Endodermal cell (in vitro differentiated cells): ENCODE results near the gene ZNF516. TPM values are rescaled to one million over a fixed set of nuclear protein-coding genes. Genes with fewer than 3 reads are reported as not detected.

Experiments
- DNase-seq: peaks from one replicate; pipeline ENCODE4 v3.0.0-alpha.2; 2017
- H3K27ac ChIP-seq: 2 replicates; pipeline ENCODE4 v1.5.1; 2013; ENCODE audit warnings: mild to moderate bottlenecking, low read depth, low read length, moderate library complexity
- H3K27me3 ChIP-seq: 2 replicates; pipeline ENCODE4 v1.6.1; 2013; ENCODE audit warnings: mild to moderate bottlenecking, low read length, moderate library complexity; ENCODE audit not compliant: insufficient read depth, control insufficient read depth, poor library complexity, severe bottlenecking
- H3K36me3 ChIP-seq: 2 replicates; pipeline ENCODE4 v1.7.0; 2013; ENCODE audit warnings: mild to moderate bottlenecking, low read length, moderate library complexity; ENCODE audit not compliant: control insufficient read depth, insufficient read depth
- H3K4me1 ChIP-seq: one replicate; pipeline ENCODE4 v1.7.0; 2013; ENCODE audit warnings: low read length; ENCODE audit not compliant: control insufficient read depth, insufficient read depth
- H3K4me3 ChIP-seq: 2 replicates; pipeline ENCODE4 v1.5.1; 2013; ENCODE audit warnings: mild to moderate bottlenecking, low read length, moderate library complexity
- H3K9ac ChIP-seq: 2 replicates; pipeline ENCODE4 v1.6.1; 2013; ENCODE audit warnings: mild to moderate bottlenecking, low read length, moderate library complexity; ENCODE audit not compliant: poor library complexity, severe bottlenecking; ENCODE audit errors: extremely low read depth
- H3K9me3 ChIP-seq: 2 replicates; pipeline ENCODE4 v1.6.1; 2013; ENCODE audit warnings: mild to moderate bottlenecking, low read length, moderate library complexity; ENCODE audit not compliant: control insufficient read depth
- H3K27ac Mint-ChIP-seq: 2 replicates; pipeline ENCODE4 v1.8.0; 2020; ENCODE audit warnings: mixed read lengths
- H3K27me3 Mint-ChIP-seq: 2 replicates; pipeline ENCODE4 v1.8.0; 2021; ENCODE audit warnings: mild to moderate bottlenecking, mixed read lengths; ENCODE audit not compliant: insufficient read depth
- H3K36me3 Mint-ChIP-seq: 2 replicates; pipeline ENCODE4 v1.8.0; 2020; ENCODE audit warnings: low read depth, mixed read lengths
- H3K4me1 Mint-ChIP-seq: 2 replicates; pipeline ENCODE4 v1.8.0; 2020; ENCODE audit warnings: mixed read lengths
- H3K4me3 Mint-ChIP-seq: 2 replicates; pipeline ENCODE4 v1.8.0; 2020; ENCODE audit warnings: mild to moderate bottlenecking, moderate library complexity, mixed read lengths
- H3K9me3 Mint-ChIP-seq: 2 replicates; pipeline ENCODE4 v1.8.0; 2020; ENCODE audit warnings: mild to moderate bottlenecking, mixed read lengths
- whole genome bisulfite sequencing, 2 experiments: methylation state at CpG; one replicate each; pipeline versions ENCODE4 v1.1.5 to v1.1.7; 2013; ENCODE audit warnings: missing lambda C conversion rate in 2 of 2, mixed read lengths in 1 of 2; ENCODE audit not compliant: insufficient coverage in 1 of 2, insufficient read length in 1 of 2; 5-methylcytosine and 5-hydroxymethylcytosine counted together
- total RNA-seq, 2 donors: library from RNA; stranded (reverse); fragmentation: NEBNext Ultra II Directional in 1 of 2; extraction: Animal tissue kit (Norgen Biotek cat#: 25700) in 1 of 2; gene quantifications; 2 replicates in 1 of 2; 3 replicates in 1 of 2; pipeline ENCODE4 v1.2.1, GENCODE V29; 2021
- TF ChIP-seq, protein P1 (sequence below): fragments of 200-600 bp; sonication (generic); conservative IDR thresholded peaks from 2 replicates; pipeline ENCODE4 v1.5.0; 2021; ENCODE audit warnings: antibody characterized with exemption, mild to moderate bottlenecking

The ZNF516 gene
- total RNA-seq, 2 donors from 2014 or later: 60.2 to 77.9 TPM

DNA sequence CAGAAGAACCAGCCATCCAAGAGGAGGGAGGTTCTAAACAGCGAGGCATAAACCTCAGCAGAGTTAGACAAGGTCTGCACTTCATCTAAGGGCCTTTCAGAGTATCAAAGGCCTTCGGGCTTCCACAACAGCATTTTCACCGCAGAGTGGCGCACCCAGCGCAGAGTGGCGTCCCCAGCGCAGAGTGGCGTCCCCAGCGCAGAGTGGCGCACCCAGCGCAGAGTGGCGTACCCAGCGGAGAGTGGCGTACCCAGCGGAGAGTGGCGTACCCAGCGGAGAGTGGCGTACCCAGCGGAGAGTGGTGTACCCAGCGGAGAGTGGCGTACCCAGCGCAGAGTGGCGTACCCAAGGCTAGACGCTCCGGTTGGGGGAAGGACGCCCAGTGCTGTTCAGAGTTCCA is 137.9 kb downstream of the ZNF516 start:
- Histone ChIP-seq H3K36me3 (peaks cover 30% of the 10 kb centered on the region), H3K9ac (no peak overlapping the region), H3K27me3 (no peaks in the 10 kb centered on the region), H3K9me3 (peaks cover 10% of the 10 kb centered on the region), H3K27ac (no peak overlapping the region), H3K4me1 (no peaks in the 10 kb centered on the region), H3K4me3 (no peak overlapping the region)
- Mint-ChIP-seq H3K4me3 (no peak overlapping the region), H3K27me3 (no peaks in the 10 kb centered on the region), H3K36me3 (peaks cover 61% of the 10 kb centered on the region), H3K9me3 (peaks cover 14% of the 10 kb centered on the region), H3K4me1 (peaks cover 14% of the 10 kb centered on the region), H3K27ac (no peak overlapping the region)
- 88 to 91% methylated on average over 9 to 22 of the region's 26 CpGs for WGBS, 2 experiments
- TF ChIP-seq, protein P1, sequence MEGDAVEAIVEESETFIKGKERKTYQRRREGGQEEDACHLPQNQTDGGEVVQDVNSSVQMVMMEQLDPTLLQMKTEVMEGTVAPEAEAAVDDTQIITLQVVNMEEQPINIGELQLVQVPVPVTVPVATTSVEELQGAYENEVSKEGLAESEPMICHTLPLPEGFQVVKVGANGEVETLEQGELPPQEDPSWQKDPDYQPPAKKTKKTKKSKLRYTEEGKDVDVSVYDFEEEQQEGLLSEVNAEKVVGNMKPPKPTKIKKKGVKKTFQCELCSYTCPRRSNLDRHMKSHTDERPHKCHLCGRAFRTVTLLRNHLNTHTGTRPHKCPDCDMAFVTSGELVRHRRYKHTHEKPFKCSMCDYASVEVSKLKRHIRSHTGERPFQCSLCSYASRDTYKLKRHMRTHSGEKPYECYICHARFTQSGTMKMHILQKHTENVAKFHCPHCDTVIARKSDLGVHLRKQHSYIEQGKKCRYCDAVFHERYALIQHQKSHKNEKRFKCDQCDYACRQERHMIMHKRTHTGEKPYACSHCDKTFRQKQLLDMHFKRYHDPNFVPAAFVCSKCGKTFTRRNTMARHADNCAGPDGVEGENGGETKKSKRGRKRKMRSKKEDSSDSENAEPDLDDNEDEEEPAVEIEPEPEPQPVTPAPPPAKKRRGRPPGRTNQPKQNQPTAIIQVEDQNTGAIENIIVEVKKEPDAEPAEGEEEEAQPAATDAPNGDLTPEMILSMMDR: no peak
- DNase-seq: no peak

DNA sequence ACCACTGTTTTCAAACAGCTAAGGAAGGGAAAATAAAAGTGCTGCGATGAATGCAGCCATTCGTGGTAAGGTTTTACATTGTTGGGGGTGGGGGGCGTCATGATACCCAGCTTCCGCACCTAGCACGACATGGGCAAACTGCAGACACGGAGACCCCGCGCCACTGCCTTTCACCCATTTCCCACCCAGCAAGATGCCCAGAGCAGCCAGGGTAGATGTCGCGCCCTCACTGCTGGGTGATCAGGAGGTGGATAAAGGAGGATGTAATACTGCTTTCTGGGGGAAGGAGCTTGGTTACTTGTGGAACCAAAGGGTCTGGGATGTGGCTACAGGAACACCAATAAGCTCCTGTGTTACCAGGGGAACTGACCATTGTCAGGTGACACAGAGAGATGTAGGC is 138.4 kb downstream of the ZNF516 start:
- Mint-ChIP-seq H3K27ac (no peak overlapping the region), H3K4me1 (peaks cover 14% of the 10 kb centered on the region), H3K9me3 (peaks cover 14% of the 10 kb centered on the region), H3K36me3 (peaks cover 56% of the 10 kb centered on the region), H3K4me3 (no peak overlapping the region), H3K27me3 (no peaks in the 10 kb centered on the region)
- Histone ChIP-seq H3K27ac (no peak overlapping the region), H3K27me3 (no peaks in the 10 kb centered on the region), H3K4me3 (no peak overlapping the region), H3K9ac (no peak overlapping the region), H3K36me3 (peaks cover 28% of the 10 kb centered on the region), H3K4me1 (no peaks in the 10 kb centered on the region), H3K9me3 (peaks cover 10% of the 10 kb centered on the region)
- WGBS, 2 experiments: 90 to 100% methylated on average over 3 to 10 of the region's 10 CpGs
- TF ChIP-seq, protein P1: no peak
- DNase-seq: no peak

DNA sequence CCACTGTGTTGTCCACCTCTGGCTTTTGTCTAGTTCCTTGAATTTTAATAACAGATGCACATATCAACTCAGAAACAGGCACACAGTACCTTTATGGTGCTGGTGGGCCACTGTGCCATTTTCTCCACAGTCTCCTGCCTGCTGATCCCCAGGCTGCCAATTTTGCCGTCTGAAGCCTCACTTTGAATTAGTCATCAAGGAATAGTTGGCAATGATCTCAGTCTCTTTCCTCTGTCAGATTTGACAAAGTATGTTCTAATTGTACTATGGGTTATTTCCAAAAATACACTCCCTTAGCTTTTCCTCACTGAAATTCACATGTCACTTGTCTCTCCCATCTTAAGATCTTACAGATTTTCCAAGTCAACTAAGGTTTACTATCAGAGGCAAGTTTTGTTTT is 140.7 kb downstream of the ZNF516 start:
- H3K9me3 Mint-ChIP-seq: peaks cover 14% of the 10 kb centered on the region
- H3K36me3 Mint-ChIP-seq: peaks cover 50% of the 10 kb centered on the region
- 80 to 100% methylated on average over 1 of the region's 1 CpG for WGBS, 2 experiments

More for the DNA sequence above, 140.7 kb downstream of the ZNF516 start:
- no peaks in the 10 kb centered on the region for H3K4me1 ChIP-seq
- H3K27ac ChIP-seq: no peak overlapping the region
- no peaks in the 10 kb centered on the region for H3K27me3 Mint-ChIP-seq
- H3K9me3 ChIP-seq: peaks cover 10% of the 10 kb centered on the region
- no peak overlapping the region for H3K4me3 ChIP-seq
- DNase-seq: no peak
- no peak overlapping the region for H3K9ac ChIP-seq
- H3K4me3 Mint-ChIP-seq: no peak overlapping the region
- no peaks in the 10 kb centered on the region for H3K27me3 ChIP-seq
- TF ChIP-seq, protein P1: no peak
- H3K4me1 Mint-ChIP-seq: peaks cover 9% of the 10 kb centered on the region
- peaks cover 18% of the 10 kb centered on the region for H3K36me3 ChIP-seq
- no peak overlapping the region for H3K27ac Mint-ChIP-seq
